Measurements from ENCODE around the gene GH1. TPM values are rescaled to one million over a fixed set of nuclear protein-coding genes. Genes with fewer than 3 reads are reported as not detected.

The GH1 gene
- total and polyA plus RNA-seq, 2 of the 13 experiments (the other 11 are each of a cell fraction or from before 2014, with no cell fraction given) = not detected

DNA sequence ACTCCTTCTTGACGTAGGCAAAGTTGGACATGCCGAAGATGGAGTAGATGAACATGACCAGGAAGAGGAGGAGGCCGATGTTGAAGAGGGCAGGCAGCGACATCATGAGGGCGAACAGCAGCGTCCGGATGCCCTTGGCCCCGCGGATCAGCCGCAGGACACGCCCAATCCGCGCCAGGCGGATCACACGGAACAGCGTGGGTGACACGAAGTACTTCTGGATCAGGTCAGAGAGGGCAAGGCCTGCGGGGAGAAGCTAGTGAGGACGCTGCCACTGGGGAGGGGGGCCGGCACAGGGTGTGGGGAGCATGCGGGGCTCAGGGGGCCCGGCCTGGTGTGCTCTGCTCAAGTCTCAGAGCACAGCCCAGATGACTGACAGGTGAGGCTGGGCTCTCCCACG lies 23.1 kb upstream of the GH1 start (continued):
- TF ChIP-seq ZNF350 (CRISPR knock-in tag; IDR thresholded peaks at IDR 0.05; ENCODE audit: borderline replicate concordance, low read depth) = no peak
- TF ChIP-seq SRSF4 (IDR thresholded peaks at IDR 0.05; ENCODE audit: low read depth, low read length, poor library complexity, severe bottlenecking) = no peak
- no peak for TF ChIP-seq ZNF644 (CRISPR knock-in tag; IDR thresholded peaks at IDR 0.05; ENCODE audit: low read depth)
- no peak for TF ChIP-seq PRMT3 (CRISPR knock-in tag; IDR thresholded peaks at IDR 0.05; ENCODE audit: borderline replicate concordance, low read depth)
- TF ChIP-seq SETDB1 (CRISPR knock-in tag; IDR thresholded peaks at IDR 0.05; ENCODE audit: borderline replicate concordance) = no peak
- no peak for TF ChIP-seq EZH2 (conservative IDR thresholded peaks at IDR 0.05; ENCODE audit: low read depth, low read length)
- TF ChIP-seq, protein P1, sequence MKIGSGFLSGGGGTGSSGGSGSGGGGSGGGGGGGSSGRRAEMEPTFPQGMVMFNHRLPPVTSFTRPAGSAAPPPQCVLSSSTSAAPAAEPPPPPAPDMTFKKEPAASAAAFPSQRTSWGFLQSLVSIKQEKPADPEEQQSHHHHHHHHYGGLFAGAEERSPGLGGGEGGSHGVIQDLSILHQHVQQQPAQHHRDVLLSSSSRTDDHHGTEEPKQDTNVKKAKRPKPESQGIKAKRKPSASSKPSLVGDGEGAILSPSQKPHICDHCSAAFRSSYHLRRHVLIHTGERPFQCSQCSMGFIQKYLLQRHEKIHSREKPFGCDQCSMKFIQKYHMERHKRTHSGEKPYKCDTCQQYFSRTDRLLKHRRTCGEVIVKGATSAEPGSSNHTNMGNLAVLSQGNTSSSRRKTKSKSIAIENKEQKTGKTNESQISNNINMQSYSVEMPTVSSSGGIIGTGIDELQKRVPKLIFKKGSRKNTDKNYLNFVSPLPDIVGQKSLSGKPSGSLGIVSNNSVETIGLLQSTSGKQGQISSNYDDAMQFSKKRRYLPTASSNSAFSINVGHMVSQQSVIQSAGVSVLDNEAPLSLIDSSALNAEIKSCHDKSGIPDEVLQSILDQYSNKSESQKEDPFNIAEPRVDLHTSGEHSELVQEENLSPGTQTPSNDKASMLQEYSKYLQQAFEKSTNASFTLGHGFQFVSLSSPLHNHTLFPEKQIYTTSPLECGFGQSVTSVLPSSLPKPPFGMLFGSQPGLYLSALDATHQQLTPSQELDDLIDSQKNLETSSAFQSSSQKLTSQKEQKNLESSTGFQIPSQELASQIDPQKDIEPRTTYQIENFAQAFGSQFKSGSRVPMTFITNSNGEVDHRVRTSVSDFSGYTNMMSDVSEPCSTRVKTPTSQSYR (CRISPR knock-in tag; IDR thresholded peaks at IDR 0.05; ENCODE audit: borderline replicate concordance) = no peak
- no peak for TF ChIP-seq HMGA1 (CRISPR knock-in tag; conservative IDR thresholded peaks at IDR 0.05)
- no peak for TF ChIP-seq HIVEP1 (CRISPR knock-in tag; IDR thresholded peaks at IDR 0.05)
- TF ChIP-seq, protein P2, sequence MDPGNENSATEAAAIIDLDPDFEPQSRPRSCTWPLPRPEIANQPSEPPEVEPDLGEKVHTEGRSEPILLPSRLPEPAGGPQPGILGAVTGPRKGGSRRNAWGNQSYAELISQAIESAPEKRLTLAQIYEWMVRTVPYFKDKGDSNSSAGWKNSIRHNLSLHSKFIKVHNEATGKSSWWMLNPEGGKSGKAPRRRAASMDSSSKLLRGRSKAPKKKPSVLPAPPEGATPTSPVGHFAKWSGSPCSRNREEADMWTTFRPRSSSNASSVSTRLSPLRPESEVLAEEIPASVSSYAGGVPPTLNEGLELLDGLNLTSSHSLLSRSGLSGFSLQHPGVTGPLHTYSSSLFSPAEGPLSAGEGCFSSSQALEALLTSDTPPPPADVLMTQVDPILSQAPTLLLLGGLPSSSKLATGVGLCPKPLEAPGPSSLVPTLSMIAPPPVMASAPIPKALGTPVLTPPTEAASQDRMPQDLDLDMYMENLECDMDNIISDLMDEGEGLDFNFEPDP (CRISPR knock-in tag; conservative IDR thresholded peaks at IDR 0.05) = no peak
- no peak for TF ChIP-seq NR2F1 (CRISPR knock-in tag; IDR thresholded peaks at IDR 0.05)

Data from HepG2 (cell line).